ENCODE measurements around the gene SERTAD2. TPM values are rescaled to one million over a fixed set of nuclear protein-coding genes. Genes with fewer than 3 reads are reported as not detected.

The SERTAD2 gene
- total RNA-seq, 3 donors from 2014 or later: 12.8 to 20.0 (median 17.0) TPM

GRCh38 chr2:64605991-64606478 is 47.7 kb downstream of the SERTAD2 start:
- no peak for DNase-seq (ENCODE audit: low spot score in 2 of 2)
- Histone ChIP-seq H3K27ac (peak overlapping the region; percentile 75 to 76), H3K4me1 (peaks cover 0 to 16% of the 10 kb centered on the region in 2 donors), H3K9me3 (no peaks in the 10 kb centered on the region), H3K27me3 (no peaks in the 10 kb centered on the region), H3K4me3 (no peak overlapping the region), H3K36me3 (no peaks in the 10 kb centered on the region)
- TF ChIP-seq POLR2A (IDR thresholded peaks at IDR 0.05) (no peak), CTCF (IDR thresholded peaks at IDR 0.05) (no peak), POLR2AphosphoS5 (IDR thresholded peaks at IDR 0.05) (no peak)
- intact Hi-C loops (cut with DNase I; ENCODE audit: low total_unique reads): loop anchor here (10.0 kb wide), 1 partner anchor 269 kb away; no protein-coding TSS in a partner anchor

GRCh38 chr2:64605026-64605471 is 48.7 kb downstream of the SERTAD2 start:
- Histone ChIP-seq H3K4me1 (peaks cover under 1 to 16% of the 10 kb centered on the region in 2 donors), H3K9me3 (no peaks in the 10 kb centered on the region), H3K27ac (peak overlapping the region in 1 of 2 donors; percentile 76), H3K27me3 (no peaks in the 10 kb centered on the region), H3K36me3 (no peaks in the 10 kb centered on the region), H3K4me3 (no peak overlapping the region)
- DNase-seq (ENCODE audit: low spot score in 2 of 2): no peak
- intact Hi-C loops (cut with DNase I; ENCODE audit: low total_unique reads): loop anchor here (10.0 kb wide), 1 partner anchor 270 kb away; no protein-coding TSS in a partner anchor
- TF ChIP-seq POLR2A (IDR thresholded peaks at IDR 0.05) (no peak), CTCF (IDR thresholded peaks at IDR 0.05) (no peak), POLR2AphosphoS5 (IDR thresholded peaks at IDR 0.05) (no peak)

GRCh38 chr2:64604155-64604554 is 49.6 kb downstream of the SERTAD2 start:
- Histone ChIP-seq H3K27ac (no peak overlapping the region), H3K9me3 (no peaks in the 10 kb centered on the region), H3K4me3 (no peak overlapping the region), H3K27me3 (no peaks in the 10 kb centered on the region), H3K4me1 (peaks cover 5 to 22% of the 10 kb centered on the region in 2 donors), H3K36me3 (no peaks in the 10 kb centered on the region)
- intact Hi-C loops (cut with DNase I; ENCODE audit: low total_unique reads): loop anchor here (10.0 kb wide), 1 partner anchor 271 kb away; no protein-coding TSS in a partner anchor
- no peak for DNase-seq (ENCODE audit: low spot score in 2 of 2)
- TF ChIP-seq POLR2A (IDR thresholded peaks at IDR 0.05) (no peak), CTCF (IDR thresholded peaks at IDR 0.05) (no peak), POLR2AphosphoS5 (IDR thresholded peaks at IDR 0.05) (no peak)

GRCh38 chr2:64602436-64602835 is 51.3 kb downstream of the SERTAD2 start:
- no peak for TF ChIP-seq POLR2AphosphoS5 (IDR thresholded peaks at IDR 0.05)
- no peak for TF ChIP-seq CTCF (IDR thresholded peaks at IDR 0.05)
- no peak for TF ChIP-seq POLR2A (IDR thresholded peaks at IDR 0.05)
- intact Hi-C loops (cut with DNase I; ENCODE audit: low total_unique reads): loop anchor here (10.0 kb wide), 1 partner anchor 272 kb away; no protein-coding TSS in a partner anchor
- Histone ChIP-seq H3K9me3 (no peaks in the 10 kb centered on the region), H3K4me3 (no peak overlapping the region), H3K27me3 (no peaks in the 10 kb centered on the region), H3K27ac (no peak overlapping the region), H3K36me3 (no peaks in the 10 kb centered on the region), H3K4me1 (peaks cover 5 to 15% of the 10 kb centered on the region in 2 donors)
- no peak for DNase-seq (ENCODE audit: low spot score in 2 of 2)

GRCh38 chr2:64601785-64602391 is 51.8 kb downstream of the SERTAD2 start:
- no peaks in the 10 kb centered on the region for H3K36me3 ChIP-seq
- no peak overlapping the region for H3K27ac ChIP-seq
- TF ChIP-seq CTCF (IDR thresholded peaks at IDR 0.05): no peak
- no peak for TF ChIP-seq POLR2AphosphoS5 (IDR thresholded peaks at IDR 0.05)
- TF ChIP-seq POLR2A (IDR thresholded peaks at IDR 0.05): no peak
- intact Hi-C loops (cut with DNase I; ENCODE audit: low total_unique reads): loop anchor here (10.0 kb wide), 1 partner anchor 273 kb away; no protein-coding TSS in a partner anchor
- no peaks in the 10 kb centered on the region for H3K27me3 ChIP-seq
- DNase-seq (ENCODE audit: low spot score in 2 of 2): no peak
- no peaks in the 10 kb centered on the region for H3K9me3 ChIP-seq
- no peak overlapping the region for H3K4me3 ChIP-seq
- peaks cover 5 to 15% of the 10 kb centered on the region in 2 donors for H3K4me1 ChIP-seq
